ENCODE results near the gene PM20D1. TPM values are rescaled to one million over a fixed set of nuclear protein-coding genes. Genes with fewer than 3 reads are reported as not detected.

PM20D1 gene
- polyA plus RNA-seq, 3 donors, result not detected

- Histone ChIP-seq H4K20me1 (ENCODE audit: insufficient read depth, low read length) (no peaks in the 10 kb centered on the region), H3K79me2 (ENCODE audit: insufficient read depth, low read length) (no peaks in the 10 kb centered on the region), H3K27ac (ENCODE audit: low read depth in 1 of 2, low read length in 2 of 2) (peak overlapping the region; percentile 5 to 13), H3K27me3 (ENCODE audit: control insufficient read depth in 2 of 2, insufficient read depth in 2 of 2, low read length in 2 of 2) (peaks cover 0 to 3% of the 10 kb centered on the region in 2 donors), H2AFZ (ENCODE audit: insufficient read depth, low read depth, low read length, poor library complexity, severe bottlenecking) (no peak overlapping the region), H3K36me3 (replicated peaks in 1 of 2; ENCODE audit: control insufficient read depth in 1 of 2, insufficient read depth in 2 of 2, low read length in 2 of 2) (no peaks in the 10 kb centered on the region), H3K4me2 (replicated peaks; ENCODE audit: extremely low read depth, low read length, poor library complexity, severe bottlenecking) (peak overlapping the region; percentile 35), H3K4me1 (ENCODE audit: control insufficient read depth in 1 of 2, insufficient read depth in 2 of 2, low read length in 2 of 2) (peaks cover 22 to 27% of the 10 kb centered on the region in 2 donors), H3K9me3 (replicated peaks in 1 of 2; ENCODE audit: control insufficient read depth in 1 of 2, insufficient read depth in 1 of 2, low read length in 2 of 2) (no peaks in the 10 kb centered on the region), H3K4me3 (replicated peaks in 1 of 3; ENCODE audit: low read depth in 2 of 3, low read length in 3 of 3) (no peak overlapping the region), H3K9ac (ENCODE audit: insufficient read depth, low read length, poor library complexity, severe bottlenecking) (no peak overlapping the region)
- TF ChIP-seq, protein P1, sequence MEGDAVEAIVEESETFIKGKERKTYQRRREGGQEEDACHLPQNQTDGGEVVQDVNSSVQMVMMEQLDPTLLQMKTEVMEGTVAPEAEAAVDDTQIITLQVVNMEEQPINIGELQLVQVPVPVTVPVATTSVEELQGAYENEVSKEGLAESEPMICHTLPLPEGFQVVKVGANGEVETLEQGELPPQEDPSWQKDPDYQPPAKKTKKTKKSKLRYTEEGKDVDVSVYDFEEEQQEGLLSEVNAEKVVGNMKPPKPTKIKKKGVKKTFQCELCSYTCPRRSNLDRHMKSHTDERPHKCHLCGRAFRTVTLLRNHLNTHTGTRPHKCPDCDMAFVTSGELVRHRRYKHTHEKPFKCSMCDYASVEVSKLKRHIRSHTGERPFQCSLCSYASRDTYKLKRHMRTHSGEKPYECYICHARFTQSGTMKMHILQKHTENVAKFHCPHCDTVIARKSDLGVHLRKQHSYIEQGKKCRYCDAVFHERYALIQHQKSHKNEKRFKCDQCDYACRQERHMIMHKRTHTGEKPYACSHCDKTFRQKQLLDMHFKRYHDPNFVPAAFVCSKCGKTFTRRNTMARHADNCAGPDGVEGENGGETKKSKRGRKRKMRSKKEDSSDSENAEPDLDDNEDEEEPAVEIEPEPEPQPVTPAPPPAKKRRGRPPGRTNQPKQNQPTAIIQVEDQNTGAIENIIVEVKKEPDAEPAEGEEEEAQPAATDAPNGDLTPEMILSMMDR (IDR thresholded peaks at IDR 0.05), result no peak
- peaks cover 5 to 9% (median 6%) of the 10 kb centered on the region in 3 donors for H3K27me3 Mint-ChIP-seq (ENCODE audit: low read depth in 3 of 3)
- WGBS (ENCODE audit: insufficient coverage), result 66% methylated on average over 4 of the region's 6 CpGs
- peaks cover 30% of the 10 kb centered on the region for H3K4me1 Mint-ChIP-seq
- intact Hi-C loops (cut with micrococcal nuclease), result no loop called here
- no peak overlapping the region for H3K4me3 Mint-ChIP-seq
- H3K9me3 Mint-ChIP-seq, result no peaks in the 10 kb centered on the region
- DNase-seq, result peak in 1 of 3 donors; percentile 23
- H3K36me3 Mint-ChIP-seq, result no peaks in the 10 kb centered on the region
- H3K27ac Mint-ChIP-seq, result peak overlapping the region; percentile 27 to 78 (median 41)
Measured at GRCh38 chr1:205832326-205832751, 17.6 kb downstream of the PM20D1 start.

GRCh38 chr1:205827623-205828022, 22.3 kb downstream of the PM20D1 start:
- Histone ChIP-seq H3K4me1 (ENCODE audit: control insufficient read depth in 1 of 2, insufficient read depth in 2 of 2, low read length in 2 of 2) (peaks cover 17 to 18% of the 10 kb centered on the region in 2 donors), H3K9ac (ENCODE audit: insufficient read depth, low read length, poor library complexity, severe bottlenecking) (no peak overlapping the region), H4K20me1 (ENCODE audit: insufficient read depth, low read length) (no peaks in the 10 kb centered on the region), H3K4me2 (replicated peaks; ENCODE audit: extremely low read depth, low read length, poor library complexity, severe bottlenecking) (no peak overlapping the region), H2AFZ (ENCODE audit: insufficient read depth, low read depth, low read length, poor library complexity, severe bottlenecking) (no peak overlapping the region), H3K9me3 (replicated peaks in 1 of 2; ENCODE audit: control insufficient read depth in 1 of 2, insufficient read depth in 1 of 2, low read length in 2 of 2) (no peaks in the 10 kb centered on the region), H3K79me2 (ENCODE audit: insufficient read depth, low read length) (no peaks in the 10 kb centered on the region), H3K27me3 (ENCODE audit: control insufficient read depth in 2 of 2, insufficient read depth in 2 of 2, low read length in 2 of 2) (peaks cover 2 to 7% of the 10 kb centered on the region in 2 donors), H3K27ac (ENCODE audit: low read depth in 1 of 2, low read length in 2 of 2) (no peak overlapping the region), H3K4me3 (replicated peaks in 1 of 3; ENCODE audit: low read depth in 2 of 3, low read length in 3 of 3) (no peak overlapping the region), H3K36me3 (replicated peaks in 1 of 2; ENCODE audit: control insufficient read depth in 1 of 2, insufficient read depth in 2 of 2, low read length in 2 of 2) (no peaks in the 10 kb centered on the region)
- 100% methylated on average over 1 of the region's 1 CpG for WGBS (ENCODE audit: insufficient coverage)
- intact Hi-C loops (cut with micrococcal nuclease), result no loop called here
- TF ChIP-seq, protein P1 (IDR thresholded peaks at IDR 0.05), result no peak
- Mint-ChIP-seq H3K27me3 (ENCODE audit: low read depth in 3 of 3) (peaks cover 9 to 14% (median 11%) of the 10 kb centered on the region in 3 donors), H3K36me3 (no peaks in the 10 kb centered on the region), H3K4me1 (peaks cover 18% of the 10 kb centered on the region), H3K4me3 (no peak overlapping the region), H3K9me3 (peaks cover 0 to 8% (median 4%) of the 10 kb centered on the region in 7 donors), H3K27ac (no peak overlapping the region)
- no peak for DNase-seq

Measured in CD14-positive monocyte (primary cell).